Stimulated activated CD4-positive, alpha-beta T cell treated with anti-CD3 and anti-CD28 coated beads, Interleukin-4, amount 100 ng/mL, for 24 hours (primary cell): ENCODE results near the gene MYORG.

ENCODE experiments used
- DNase-seq: peaks from one replicate; pipeline ENCODE4 v3.0.0-alpha.2; 2020

The MYORG gene

GRCh38 chr9:34331196-34331595, 45.5 kb downstream of the MYORG start:
- no peak for DNase-seq

GRCh38 chr9:34328987-34329832, 47.5 kb downstream of the MYORG start, which contains the start of the genes KIF24 and NUDT2:
Gene KIF24 (minus strand): TSS chr9:34329268. CDS start chr9:34311346, 17,922 bp downstream.
Gene NUDT2 (plus strand): TSS chr9:34329569. CDS start chr9:34339040, 9,471 bp downstream.
- DNase-seq, result peak; percentile 97

- no peak for DNase-seq
These were observed 48.2 kb downstream of the MYORG start for GRCh38 chr9:34328500-34328986.

- DNase-seq, result no peak
These were observed 50.0 kb downstream of the MYORG start for GRCh38 chr9:34326690-34327089.

GRCh38 chr9:34322899-34323591, 53.7 kb downstream of the MYORG start:
- DNase-seq, result no peak

GRCh38 chr9:34321451-34321850, 55.2 kb downstream of the MYORG start:
- DNase-seq, result no peak

- DNase-seq, result no peak
These were observed 58.4 kb downstream of the MYORG start for GRCh38 chr9:34318163-34318790.

GRCh38 chr9:34317436-34317835, 59.3 kb downstream of the MYORG start:
- DNase-seq, result no peak
